A673 (cell line): Measurements from ENCODE around the gene IGFN1. TPM values are rescaled to one million over a fixed set of nuclear protein-coding genes. Genes with fewer than 3 reads are reported as not detected.

Experiments
- BruUV-seq: library from RNA; stranded (reverse); fragments of 400-500 nt; replicated peaks from 2 replicates; lab custom pipeline; 2021; lab: Mats Ljungman, UMichigan
- CTCF ChIA-PET: fragments of 300-600 bp; sonication (Branson Sonifier 250); formaldehyde crosslinking; loops from one replicate; lab custom pipeline; 2022; ENCODE audit warnings: antibody characterized with exemption; lab: Charles Lee
- POLR2A ChIA-PET: fragments of 300-600 bp; sonication (Branson Sonifier 250); formaldehyde crosslinking; loops from one replicate; lab custom pipeline; 2022; ENCODE audit warnings: antibody characterized with exemption; ENCODE audit not compliant: low non-redundant PET; lab: Charles Lee
- DNase-seq: peaks from one replicate; pipeline ENCODE4 v3.0.0-alpha.2; 2015; ENCODE audit warnings: low spot score
- H3K27ac ChIP-seq: fragments of 200-600 bp; sonication (generic); 2 replicates; pipeline ENCODE4 v1.5.1; 2016; ENCODE audit warnings: mixed run types, low read depth, mild to moderate bottlenecking, mixed read lengths, antibody characterized with exemption, low read length; ENCODE audit not compliant: poor library complexity, severe bottlenecking
- H3K27me3 ChIP-seq: fragments of 200-600 bp; sonication (generic); replicated peaks from 2 replicates; pipeline ENCODE4 v1.6.1; 2017; ENCODE audit warnings: mixed run types, low read depth, mild to moderate bottlenecking, mixed read lengths, antibody characterized with exemption, low read length; ENCODE audit not compliant: insufficient read depth, poor library complexity
- H3K36me3 ChIP-seq: fragments of 200-600 bp; sonication (generic); 2 replicates; pipeline ENCODE4 v1.6.1; 2016; ENCODE audit warnings: mixed run types, mild to moderate bottlenecking, mixed read lengths, antibody characterized with exemption, low read length; ENCODE audit not compliant: insufficient read depth, poor library complexity, severe bottlenecking
- H3K4me1 ChIP-seq: fragments of 200-600 bp; sonication (generic); 2 replicates; pipeline ENCODE4 v1.6.1; 2017; ENCODE audit warnings: mixed run types, mild to moderate bottlenecking, mixed read lengths, antibody characterized with exemption, low read length; ENCODE audit not compliant: insufficient read depth, poor library complexity, severe bottlenecking
- H3K4me3 ChIP-seq: fragments of 200-600 bp; sonication (generic); 2 replicates; pipeline ENCODE4 v1.5.1; 2016; ENCODE audit warnings: low read depth, mixed run types, mild to moderate bottlenecking, mixed read lengths, low read length; ENCODE audit not compliant: poor library complexity, severe bottlenecking
- H3K9me3 ChIP-seq: fragments of 200-600 bp; sonication (generic); 2 replicates; pipeline ENCODE4 v1.6.1; 2016; ENCODE audit warnings: mixed run types, low read depth, mild to moderate bottlenecking, mixed read lengths, antibody characterized with exemption, low read length; ENCODE audit not compliant: poor library complexity, severe bottlenecking
- EZH2 ChIP-seq: fragments of 200-600 bp; sonication (generic); IDR thresholded peaks from 2 replicates; pipeline ENCODE4 v1.6.1; 2017; ENCODE audit warnings: borderline replicate concordance, low read depth, mild to moderate bottlenecking, mixed read lengths, antibody characterized with exemption, low read length; ENCODE audit not compliant: poor library complexity, severe bottlenecking
- intact Hi-C: fragments of 100-400 bp; cut with micrococcal nuclease; formaldehyde crosslinking; loops from one replicate; pipeline ENCODE4 v1.10.0; 2022; ENCODE audit not compliant: unreplicated experiment
- total RNA-seq: library from RNA; stranded (reverse); gene quantifications from 2 replicates; pipeline ENCODE4 v1.2.3, GENCODE V29; 2021
- TF ChIP-seq, protein P1 (sequence below): fragments of 300-800, 200-600 bp; sonication (generic); conservative IDR thresholded peaks from 2 replicates; pipeline ENCODE4 v1.5.1; 2017; ENCODE audit warnings: low read depth, mild to moderate bottlenecking, antibody characterized with exemption, low read length, moderate library complexity, mixed read lengths

The IGFN1 gene
- total RNA-seq, 1 experiment from 2014 or later = 1.2 TPM

DNA sequence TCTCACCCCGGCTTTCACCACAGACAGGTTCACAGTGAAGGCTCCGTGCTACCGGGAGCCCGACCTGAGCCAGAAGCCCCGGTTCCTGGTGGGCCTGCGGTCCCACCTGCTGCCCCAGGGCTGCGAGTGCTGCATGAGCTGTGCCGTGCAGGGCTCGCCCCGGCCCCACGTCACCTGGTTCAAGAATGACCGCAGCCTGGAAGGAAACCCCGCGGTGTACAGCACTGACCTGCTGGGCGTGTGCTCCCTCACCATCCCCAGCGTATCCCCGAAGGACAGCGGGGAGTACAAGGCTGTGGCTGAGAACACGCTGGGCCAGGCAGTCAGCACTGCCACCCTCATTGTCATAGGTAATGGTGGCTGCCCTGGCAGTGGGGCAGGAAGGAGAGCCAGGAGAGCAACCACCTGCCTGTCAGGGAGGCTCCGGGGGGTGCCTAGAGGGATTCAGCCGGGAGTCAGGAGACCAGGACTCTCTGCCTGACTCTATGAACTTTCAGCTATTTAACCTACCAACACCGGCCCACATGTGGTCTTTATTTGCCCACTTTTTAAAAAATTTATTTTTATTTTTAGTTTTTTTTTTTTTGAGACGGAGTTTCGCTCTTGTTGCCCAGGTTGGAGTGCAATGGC, 36.4 kb downstream of the IGFN1 start:
- Histone ChIP-seq H3K4me3 (no peak overlapping the region), H3K36me3 (no peaks in the 10 kb centered on the region), H3K27me3 (no peaks in the 10 kb centered on the region), H3K4me1 (no peaks in the 10 kb centered on the region), H3K9me3 (no peaks in the 10 kb centered on the region), H3K27ac (no peak overlapping the region)
- ChIA-PET CTCF (no interaction called here), POLR2A (interaction anchor here (0.7 kb wide), 1 partner anchor 556 kb away, joined by 7 read pairs; no protein-coding TSS in a partner anchor)
- DNase-seq = no peak
- BruUV-seq = no TSS peak
- intact Hi-C loops = no loop called here
- TF ChIP-seq EZH2 = no peak
- TF ChIP-seq, protein P1, sequence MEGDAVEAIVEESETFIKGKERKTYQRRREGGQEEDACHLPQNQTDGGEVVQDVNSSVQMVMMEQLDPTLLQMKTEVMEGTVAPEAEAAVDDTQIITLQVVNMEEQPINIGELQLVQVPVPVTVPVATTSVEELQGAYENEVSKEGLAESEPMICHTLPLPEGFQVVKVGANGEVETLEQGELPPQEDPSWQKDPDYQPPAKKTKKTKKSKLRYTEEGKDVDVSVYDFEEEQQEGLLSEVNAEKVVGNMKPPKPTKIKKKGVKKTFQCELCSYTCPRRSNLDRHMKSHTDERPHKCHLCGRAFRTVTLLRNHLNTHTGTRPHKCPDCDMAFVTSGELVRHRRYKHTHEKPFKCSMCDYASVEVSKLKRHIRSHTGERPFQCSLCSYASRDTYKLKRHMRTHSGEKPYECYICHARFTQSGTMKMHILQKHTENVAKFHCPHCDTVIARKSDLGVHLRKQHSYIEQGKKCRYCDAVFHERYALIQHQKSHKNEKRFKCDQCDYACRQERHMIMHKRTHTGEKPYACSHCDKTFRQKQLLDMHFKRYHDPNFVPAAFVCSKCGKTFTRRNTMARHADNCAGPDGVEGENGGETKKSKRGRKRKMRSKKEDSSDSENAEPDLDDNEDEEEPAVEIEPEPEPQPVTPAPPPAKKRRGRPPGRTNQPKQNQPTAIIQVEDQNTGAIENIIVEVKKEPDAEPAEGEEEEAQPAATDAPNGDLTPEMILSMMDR = no peak

DNA sequence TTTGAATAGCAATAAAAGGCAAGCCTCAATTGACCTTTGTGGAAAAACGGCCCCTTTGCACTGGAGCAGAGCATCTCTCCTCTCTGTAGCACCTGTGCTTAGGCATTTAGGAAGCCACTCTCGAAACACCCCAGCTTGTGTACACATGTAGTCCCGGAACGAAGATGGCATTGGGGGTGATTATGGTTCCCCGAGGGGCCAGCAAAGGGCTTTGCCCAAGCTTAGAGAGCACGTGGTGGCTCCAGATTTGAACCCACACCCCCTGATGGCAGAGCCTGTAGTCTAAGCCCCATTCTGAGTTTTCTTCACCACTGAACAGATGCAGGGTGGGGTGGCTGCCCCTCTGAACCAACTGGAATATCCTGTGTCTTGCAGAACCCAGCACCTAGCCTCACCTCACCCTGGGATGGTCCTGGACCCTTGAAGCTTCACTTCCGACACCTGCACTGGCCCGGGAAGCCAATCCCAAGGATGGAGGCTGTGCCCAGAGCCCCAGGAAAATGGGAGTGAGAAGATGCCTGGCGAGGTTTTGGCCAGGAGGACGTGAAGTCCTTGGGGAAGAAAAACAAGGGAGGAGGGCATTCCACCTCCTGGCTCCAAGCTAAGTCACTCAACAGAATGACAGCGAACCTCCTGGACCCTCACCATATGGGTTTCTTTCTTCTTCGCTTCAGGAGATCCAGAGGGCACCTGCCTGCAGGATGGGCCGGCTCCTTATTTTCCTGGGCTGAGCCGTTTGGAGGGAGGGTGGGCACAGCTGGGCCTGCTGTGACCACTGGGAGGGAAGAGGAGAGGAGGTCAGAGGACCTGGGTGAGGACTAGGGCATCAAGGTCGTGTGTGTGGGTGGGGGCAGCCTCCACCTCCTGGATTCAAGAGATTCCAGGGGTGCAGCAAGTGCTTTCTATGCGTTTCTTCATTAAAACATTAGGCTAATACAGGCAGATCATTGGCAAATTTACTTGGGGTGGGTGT, 37.7 kb downstream of the IGFN1 start:
- Histone ChIP-seq H3K4me1 (no peaks in the 10 kb centered on the region), H3K27ac (no peak overlapping the region), H3K36me3 (no peaks in the 10 kb centered on the region), H3K9me3 (peaks cover 3% of the 10 kb centered on the region), H3K27me3 (no peaks in the 10 kb centered on the region), H3K4me3 (no peak overlapping the region)
- DNase-seq = no peak
- BruUV-seq = no TSS peak
- no peak for TF ChIP-seq EZH2
- TF ChIP-seq, protein P1 = no peak
- CTCF ChIA-PET = no interaction called here
- POLR2A ChIA-PET = interaction anchor here (0.7 kb wide), 1 partner anchor 557 kb away, joined by 7 read pairs; no protein-coding TSS in a partner anchor
- intact Hi-C loops = no loop called here

DNA sequence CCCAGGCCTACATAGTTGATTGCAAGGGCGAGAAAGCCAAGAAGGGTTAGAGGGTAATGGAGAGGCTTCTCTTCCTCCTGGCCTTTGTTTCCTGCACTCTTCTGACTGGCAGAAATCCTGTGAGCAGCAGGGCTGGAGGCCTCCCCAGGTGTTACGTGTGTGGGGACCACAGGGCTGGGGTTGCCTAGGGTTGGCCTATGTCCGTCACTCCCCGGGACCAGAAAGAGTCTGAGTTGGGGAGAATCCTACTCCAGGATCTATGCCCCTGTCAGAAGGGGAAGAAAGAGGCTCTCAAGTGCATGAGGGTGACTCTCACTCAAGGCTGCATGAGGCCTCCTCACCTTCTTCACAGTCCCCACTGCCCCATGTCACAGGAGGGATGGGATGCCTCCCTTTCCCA, 38.5 kb downstream of the IGFN1 start:
- H3K36me3 ChIP-seq = no peaks in the 10 kb centered on the region
- BruUV-seq = no TSS peak
- CTCF ChIA-PET = no interaction called here

More for the DNA sequence above, 38.5 kb downstream of the IGFN1 start:
- H3K4me1 ChIP-seq = no peaks in the 10 kb centered on the region
- DNase-seq = no peak
- H3K4me3 ChIP-seq = no peak overlapping the region
- TF ChIP-seq, protein P1 = no peak
- H3K27me3 ChIP-seq = no peaks in the 10 kb centered on the region
- POLR2A ChIA-PET = no interaction called here
- intact Hi-C loops = no loop called here
- no peak overlapping the region for H3K27ac ChIP-seq
- peaks cover 7% of the 10 kb centered on the region for H3K9me3 ChIP-seq
